ENCODE results near the gene ZMAT3. TPM values are rescaled to one million over a fixed set of nuclear protein-coding genes. Genes with fewer than 3 reads are reported as not detected.

Gene ZMAT3
- total RNA-seq, 2 experiments from 2014 or later, result 12.3 to 13.9 TPM

GRCh38 chr3:179083977-179084376 lies 12.4 kb upstream of the ZMAT3 start:
- no peak for DNase-seq
- H3K4me3 Mint-ChIP-seq, result peak overlapping the region; percentile 28
- H3K36me3 Mint-ChIP-seq (ENCODE audit: low read depth), result no peaks in the 10 kb centered on the region
- no peaks in the 10 kb centered on the region for H3K9me3 Mint-ChIP-seq
- no peaks in the 10 kb centered on the region for H3K27me3 Mint-ChIP-seq
- ChIA-PET CTCF (interaction anchor here (1.0 to 2.5 kb wide), 3 partner anchors 13 to 237 kb away, joined by 3 to 9 read pairs (median 5); partner anchors contain the start of gene ZMAT3), POLR2A (interaction anchor here (1.0 to 6.5 kb wide), 5 partner anchors 8 to 240 kb away, joined by 3 to 47 read pairs (median 4); partner anchors contain the start of genes ZMAT3 and ZNF639)
- H3K27ac Mint-ChIP-seq, result peak overlapping the region; percentile 26
- peaks cover 15% of the 10 kb centered on the region for H3K4me1 Mint-ChIP-seq

- Mint-ChIP-seq H3K4me1 (peaks cover 15% of the 10 kb centered on the region), H3K9me3 (no peaks in the 10 kb centered on the region), H3K36me3 (ENCODE audit: low read depth) (no peaks in the 10 kb centered on the region), H3K4me3 (no peak overlapping the region), H3K27me3 (no peaks in the 10 kb centered on the region), H3K27ac (no peak overlapping the region)
- ChIA-PET CTCF (interaction anchor here (0.8 to 1.7 kb wide), 4 partner anchors 11 to 23 kb away, joined by 3 to 5 read pairs (median 4); partner anchors contain the start of gene ZMAT3), POLR2A (interaction anchor here (6.5 kb wide), 1 partner anchor 10 kb away, joined by 47 read pairs; the partner anchor contains the start of gene ZMAT3)
- DNase-seq, result no peak
These were observed 10.8 kb upstream of the ZMAT3 start for GRCh38 chr3:179082416-179082815.

- CTCF ChIA-PET, result interaction anchor here (0.8 to 1.7 kb wide), 4 partner anchors 10 to 24 kb away, joined by 3 to 5 read pairs (median 4); partner anchors contain the start of gene ZMAT3
- POLR2A ChIA-PET, result interaction anchor here (6.5 kb wide), 1 partner anchor 9 kb away, joined by 47 read pairs; the partner anchor contains the start of gene ZMAT3
- H3K9me3 Mint-ChIP-seq, result no peaks in the 10 kb centered on the region
- H3K4me1 Mint-ChIP-seq, result peaks cover 15% of the 10 kb centered on the region
- H3K36me3 Mint-ChIP-seq (ENCODE audit: low read depth), result no peaks in the 10 kb centered on the region
- H3K27ac Mint-ChIP-seq, result no peak overlapping the region
- H3K27me3 Mint-ChIP-seq, result no peaks in the 10 kb centered on the region
- no peak overlapping the region for H3K4me3 Mint-ChIP-seq
- DNase-seq, result no peak
These were observed 10.3 kb upstream of the ZMAT3 start for GRCh38 chr3:179081885-179082284.

GRCh38 chr3:179079537-179079936 lies 7.9 kb upstream of the ZMAT3 start:
- POLR2A ChIA-PET, result no interaction called here
- Mint-ChIP-seq H3K27ac (peak overlapping the region; percentile 13), H3K4me3 (no peak overlapping the region), H3K9me3 (no peaks in the 10 kb centered on the region), H3K27me3 (no peaks in the 10 kb centered on the region), H3K36me3 (ENCODE audit: low read depth) (no peaks in the 10 kb centered on the region), H3K4me1 (peaks cover 25% of the 10 kb centered on the region)
- CTCF ChIA-PET, result interaction anchor here (1.5 kb wide), 1 partner anchor 10 kb away, joined by 3 read pairs; no protein-coding TSS in a partner anchor
- DNase-seq, result no peak

- Mint-ChIP-seq H3K4me1 (peaks cover 39% of the 10 kb centered on the region), H3K4me3 (no peak overlapping the region), H3K27ac (no peak overlapping the region), H3K36me3 (ENCODE audit: low read depth) (no peaks in the 10 kb centered on the region), H3K27me3 (no peaks in the 10 kb centered on the region), H3K9me3 (no peaks in the 10 kb centered on the region)
- POLR2A ChIA-PET, result interaction anchor here (0.8 to 2.2 kb wide), 2 partner anchors 8 to 72 kb away, joined by 3 to 9 read pairs; no protein-coding TSS in a partner anchor
- CTCF ChIA-PET, result interaction anchor here (0.8 to 1.7 kb wide), 3 partner anchors 9 to 245 kb away, joined by 3 to 6 read pairs (median 5); no protein-coding TSS in a partner anchor
- DNase-seq, result no peak
These were observed 4.8 kb upstream of the ZMAT3 start for GRCh38 chr3:179076243-179077027.

GRCh38 chr3:179074656-179075055 lies 3.0 kb upstream of the ZMAT3 start:
- Mint-ChIP-seq H3K9me3 (no peaks in the 10 kb centered on the region), H3K27me3 (no peaks in the 10 kb centered on the region), H3K4me1 (peaks cover 44% of the 10 kb centered on the region), H3K27ac (no peak overlapping the region), H3K4me3 (no peak overlapping the region), H3K36me3 (ENCODE audit: low read depth) (no peaks in the 10 kb centered on the region)
- DNase-seq, result no peak
- ChIA-PET POLR2A (interaction anchor here (1.1 to 4.7 kb wide), 4 partner anchors 9 to 250 kb away, joined by 3 to 47 read pairs (median 6); partner anchors contain the start of gene PIK3CA), CTCF (interaction anchor here (0.7 kb wide), 2 partner anchors 12 to 61 kb away, joined by 3 to 4 read pairs; no protein-coding TSS in a partner anchor)

GRCh38 chr3:179073816-179074215 lies 2.2 kb upstream of the ZMAT3 start:
- Mint-ChIP-seq H3K36me3 (ENCODE audit: low read depth) (peaks cover 3% of the 10 kb centered on the region), H3K4me3 (no peak overlapping the region), H3K4me1 (peaks cover 48% of the 10 kb centered on the region), H3K27ac (no peak overlapping the region), H3K9me3 (no peaks in the 10 kb centered on the region), H3K27me3 (no peaks in the 10 kb centered on the region)
- ChIA-PET CTCF (interaction anchor here (0.7 kb wide), 2 partner anchors 11 to 242 kb away, joined by 3 to 4 read pairs; no protein-coding TSS in a partner anchor), POLR2A (interaction anchor here (0.6 to 4.7 kb wide), 5 partner anchors 9 to 250 kb away, joined by 3 to 47 read pairs (median 6); partner anchors contain the start of gene PIK3CA)
- DNase-seq, result no peak

- CTCF ChIA-PET, result interaction anchor here (0.8 to 5.0 kb wide), 7 partner anchors 10 to 248 kb away, joined by 3 to 39 read pairs (median 6); partner anchors contain the start of gene PIK3CA
- Mint-ChIP-seq H3K27ac (peak overlapping the region; percentile 79), H3K9me3 (no peaks in the 10 kb centered on the region), H3K36me3 (ENCODE audit: low read depth) (peaks cover 11% of the 10 kb centered on the region), H3K4me3 (peak overlapping the region; percentile 96), H3K4me1 (peaks cover 49% of the 10 kb centered on the region), H3K27me3 (no peaks in the 10 kb centered on the region)
- POLR2A ChIA-PET, result interaction anchor here (1.0 to 4.7 kb wide), 11 partner anchors 11 to 274 kb away, joined by 3 to 47 read pairs (median 11); partner anchors contain the start of genes PIK3CA and ZNF639
- DNase-seq, result peak; percentile 61
These were observed 460 bp upstream of the ZMAT3 start for GRCh38 chr3:179072100-179072438.

GRCh38 chr3:179071027-179071322 lies 634 bp downstream of the ZMAT3 start:
- DNase-seq, result no peak
- H3K27me3 Mint-ChIP-seq, result no peaks in the 10 kb centered on the region
- H3K27ac Mint-ChIP-seq, result peak overlapping the region; percentile 87
- ChIA-PET CTCF (interaction anchor here (0.7 to 5.0 kb wide), 10 partner anchors 13 to 491 kb away, joined by 3 to 39 read pairs (median 8); partner anchors contain the start of genes ACTL6A and PIK3CA), POLR2A (interaction anchor here (1.0 to 4.7 kb wide), 12 partner anchors 12 to 275 kb away, joined by 3 to 47 read pairs (median 8); partner anchors contain the start of genes PIK3CA and ZNF639)
- peaks cover 21% of the 10 kb centered on the region for H3K36me3 Mint-ChIP-seq (ENCODE audit: low read depth)
- peak overlapping the region; percentile 96 for H3K4me3 Mint-ChIP-seq
- peaks cover 52% of the 10 kb centered on the region for H3K4me1 Mint-ChIP-seq
- no peaks in the 10 kb centered on the region for H3K9me3 Mint-ChIP-seq

- Mint-ChIP-seq H3K4me3 (peak overlapping the region; percentile 31), H3K36me3 (ENCODE audit: low read depth) (peaks cover 24% of the 10 kb centered on the region), H3K9me3 (no peaks in the 10 kb centered on the region), H3K4me1 (peaks cover 47% of the 10 kb centered on the region), H3K27ac (no peak overlapping the region), H3K27me3 (no peaks in the 10 kb centered on the region)
- CTCF ChIA-PET, result interaction anchor here (0.6 to 5.0 kb wide), 17 partner anchors 10 to 503 kb away, joined by 3 to 39 read pairs (median 3); partner anchors contain the start of genes ACTL6A and GNB4
- POLR2A ChIA-PET, result interaction anchor here (0.5 to 4.7 kb wide), 9 partner anchors 13 to 255 kb away, joined by 3 to 47 read pairs (median 11); partner anchors contain the start of genes PIK3CA and ZNF639
- no peak for DNase-seq
These were observed 1.7 kb downstream of the ZMAT3 start for GRCh38 chr3:179069762-179070390.

- DNase-seq, result peak; percentile 61
- Mint-ChIP-seq H3K27me3 (no peaks in the 10 kb centered on the region), H3K36me3 (ENCODE audit: low read depth) (peaks cover 31% of the 10 kb centered on the region), H3K9me3 (no peaks in the 10 kb centered on the region), H3K4me1 (peaks cover 39% of the 10 kb centered on the region), H3K27ac (no peak overlapping the region), H3K4me3 (peak overlapping the region; percentile 22)
- POLR2A ChIA-PET, result interaction anchor here (0.7 to 3.5 kb wide), 3 partner anchors 9 to 256 kb away, joined by 3 to 33 read pairs (median 4); partner anchors contain the start of gene ZNF639
- CTCF ChIA-PET, result interaction anchor here (0.6 to 5.0 kb wide), 17 partner anchors 11 to 493 kb away, joined by 3 to 39 read pairs (median 5); partner anchors contain the start of genes ACTL6A and GNB4
These were observed 2.7 kb downstream of the ZMAT3 start for GRCh38 chr3:179068779-179069530.

GRCh38 chr3:179067839-179068238 lies 3.8 kb downstream of the ZMAT3 start:
- POLR2A ChIA-PET, result no interaction called here
- CTCF ChIA-PET, result interaction anchor here (1.0 to 5.0 kb wide), 3 partner anchors 52 to 256 kb away, joined by 3 to 39 read pairs (median 5); no protein-coding TSS in a partner anchor
- Mint-ChIP-seq H3K36me3 (ENCODE audit: low read depth) (peaks cover 33% of the 10 kb centered on the region), H3K4me1 (peaks cover 29% of the 10 kb centered on the region), H3K27me3 (no peaks in the 10 kb centered on the region), H3K9me3 (no peaks in the 10 kb centered on the region), H3K27ac (no peak overlapping the region), H3K4me3 (no peak overlapping the region)
- no peak for DNase-seq

All from activated CD4-positive, alpha-beta memory T cell treated with anti-CD3 and anti-CD28 coated beads, Interleukin-2, amount 10 ng/mL, durations not matched to agents 7 days and 5 days (primary cell).